PC-9 (cell line): ENCODE measurements around the gene PFKM.

Source experiments
- CTCF ChIP-seq: fragments of 200-600 bp; sonication (generic); conservative IDR thresholded peaks from 2 replicates; pipeline ENCODE4 v1.6.1; 2017; ENCODE audit warnings: mixed run types, antibody characterized with exemption, mild to moderate bottlenecking, moderate library complexity
- EZH2 ChIP-seq: fragments of 200-600 bp; sonication (generic); IDR thresholded peaks from 2 replicates; pipeline ENCODE4 v1.8.0; 2017; ENCODE audit warnings: antibody characterized with exemption, low read depth

- TF ChIP-seq CTCF: no peak
- TF ChIP-seq EZH2: no peak
Measured at GRCh38 chr12:48118284-48118871, 786 bp upstream of the PFKM start.
